Gastrocnemius medialis (tissue), 4 donors: Measurements from ENCODE around the gene SSR2. TPM values are rescaled to one million over a fixed set of nuclear protein-coding genes. Genes with fewer than 3 reads are reported as not detected.

ENCODE experiments used
- ATAC-seq, 2 donors: fragments of 150-250 bp; one replicate each; pipeline ENCODE4 v1.9.1; 2016
- DNase-seq, 2 donors: peaks; one replicate each; pipeline ENCODE4 v3.0.0-alpha.2; 2019
- H3K27ac ChIP-seq, 4 donors: fragments of 200-600 bp; sonication (generic); 1 replicate in 1 of 4; 2 replicates in 3 of 4; pipeline ENCODE4 v1.5.1; 2016 to 2018; ENCODE audit warnings: mild to moderate bottlenecking in 2 of 4, moderate library complexity in 1 of 4
- H3K27me3 ChIP-seq, 3 donors: fragments of 200-600 bp; sonication (generic) in 2 of 3; 1 replicate in 1 of 3; 2 replicates in 2 of 3; pipeline versions ENCODE4 v1.5.1 to v1.6.0; 2016 to 2019; ENCODE audit warnings: mild to moderate bottlenecking in 1 of 3, moderate library complexity in 1 of 3
- H3K36me3 ChIP-seq, 2 donors: fragments of 200-600 bp; sonication (generic) in 1 of 2; one replicate each; pipeline ENCODE4 v1.5.1; 2017 to 2018
- H3K4me1 ChIP-seq, 2 donors: fragments of 200-600 bp; sonication (generic) in 1 of 2; one replicate each; pipeline ENCODE4 v1.5.1; 2016 to 2017; ENCODE audit warnings: mild to moderate bottlenecking in 2 of 2
- H3K4me3 ChIP-seq, 4 donors: fragments of 200-600 bp; sonication (generic) in 3 of 4; 1 replicate in 1 of 4; 2 replicates in 3 of 4; pipeline ENCODE4 v1.5.1; 2016 to 2019; ENCODE audit warnings: mild to moderate bottlenecking in 2 of 4
- H3K9me3 ChIP-seq, 3 donors: fragments of 200-600 bp; sonication (generic) in 2 of 3; 1 replicate in 1 of 3; 2 replicates in 2 of 3; pipeline ENCODE4 v1.5.1; 2016 to 2019
- CTCF ChIP-seq, 5 experiments: fragments of 450-650 bp in 3 of 5; fragments of 200-600 bp in 2 of 5; sonication (generic) in 2 of 5; IDR thresholded peaks in 4 of 5; conservative IDR thresholded peaks in 1 of 5; 1 replicate in 4 of 5; 2 replicates in 1 of 5; pipeline ENCODE4 v1.5.1; 2016 to 2019; ENCODE audit warnings: antibody characterized with exemption in 5 of 5, mild to moderate bottlenecking in 3 of 5, moderate library complexity in 3 of 5
- POLR2A ChIP-seq, 2 donors: fragments of 450-650 bp; IDR thresholded peaks; one replicate each; pipeline ENCODE4 v1.6.1; 2017; ENCODE audit warnings: antibody characterized with exemption in 2 of 2, mild to moderate bottlenecking in 2 of 2, moderate library complexity in 2 of 2
- in situ Hi-C, 4 donors: fragments of 200-750 bp; cut with MboI; loops; one replicate each; pipeline versions ENCODE4 v1.15.0 to v1.8.0; 2017; ENCODE audit warnings: low sequenced_read_pairs in 4 of 4
- intact Hi-C: fragments of 100-400 bp; cut with DNase I; formaldehyde crosslinking; loops from one replicate; pipeline ENCODE4 v1.15.1; 2023; ENCODE audit warnings: low total_unique reads
- total RNA-seq, 4 donors: library from RNA; depleted of rRNA; stranded (reverse); fragments of >200 nt; gene quantifications; one replicate each; pipeline versions ENCODE4 v1.1.0 to v1.2.3, GENCODE V29; 2016

The SSR2 gene
- total RNA-seq, 4 donors from 2014 or later = 70.6 to 118 (median 108) TPM

GRCh38 chr1:155973723-155974122, 47.0 kb downstream of the SSR2 start:
- in situ Hi-C loops = no loop called here
- Histone ChIP-seq H3K36me3 (no peaks in the 10 kb centered on the region), H3K4me1 (peaks cover 77 to 89% of the 10 kb centered on the region in 2 donors), H3K4me3 (no peak overlapping the region), H3K27me3 (no peaks in the 10 kb centered on the region), H3K27ac (peak overlapping the region; percentile 87 to 97 (median 93)), H3K9me3 (no peaks in the 10 kb centered on the region)
- DNase-seq = no peak
- TF ChIP-seq POLR2A (IDR thresholded peaks at IDR 0.05) (no peak), CTCF (IDR thresholded peaks at IDR 0.05 in 4 of 5, conservative IDR thresholded peaks at IDR 0.05 in 1 of 5) (no peak)
- intact Hi-C loops = no loop called here
- ATAC-seq = no peak

GRCh38 chr1:155971910-155972809, 48.6 kb downstream of the SSR2 start:
- no peak overlapping the region for H3K4me3 ChIP-seq
- peak overlapping the region; percentile 56 to 95 (median 86) for H3K27ac ChIP-seq
- H3K9me3 ChIP-seq = no peaks in the 10 kb centered on the region
- no peak for TF ChIP-seq POLR2A (IDR thresholded peaks at IDR 0.05)
- no peak for TF ChIP-seq CTCF (IDR thresholded peaks at IDR 0.05 in 4 of 5, conservative IDR thresholded peaks at IDR 0.05 in 1 of 5)
- intact Hi-C loops (no loop called here), in situ Hi-C loops (no loop called here)
- ATAC-seq (no peak), DNase-seq (no peak)
- H3K36me3 ChIP-seq = no peaks in the 10 kb centered on the region
- H3K27me3 ChIP-seq = no peaks in the 10 kb centered on the region
- peaks cover 90 to 99% of the 10 kb centered on the region in 2 donors for H3K4me1 ChIP-seq

GRCh38 chr1:155970531-155971167, 50.1 kb downstream of the SSR2 start:
- Histone ChIP-seq H3K4me3 (no peak overlapping the region), H3K36me3 (peaks cover 0 to 8% of the 10 kb centered on the region in 2 donors), H3K4me1 (peaks cover 83 to 93% of the 10 kb centered on the region in 2 donors), H3K27me3 (no peaks in the 10 kb centered on the region), H3K27ac (peak overlapping the region; percentile 82 to 95 (median 88)), H3K9me3 (no peaks in the 10 kb centered on the region)
- DNase-seq (peak in 1 of 2 donors; percentile 61), ATAC-seq (peak in 1 of 2 donors; percentile 40)
- in situ Hi-C loops (no loop called here), intact Hi-C loops (no loop called here)
- no peak for TF ChIP-seq CTCF (IDR thresholded peaks at IDR 0.05 in 4 of 5, conservative IDR thresholded peaks at IDR 0.05 in 1 of 5)
- TF ChIP-seq POLR2A (IDR thresholded peaks at IDR 0.05) = peak in 1 of 2 donors; percentile 8

- peak in 1 of 2 donors; percentile 51 for DNase-seq
- intact Hi-C loops = no loop called here
- Histone ChIP-seq H3K27me3 (no peaks in the 10 kb centered on the region), H3K4me1 (peaks cover 70 to 80% of the 10 kb centered on the region in 2 donors), H3K27ac (peak overlapping the region; percentile 82 to 95 (median 88)), H3K9me3 (no peaks in the 10 kb centered on the region), H3K4me3 (no peak overlapping the region), H3K36me3 (peaks cover 0 to 21% of the 10 kb centered on the region in 2 donors)
- TF ChIP-seq CTCF (IDR thresholded peaks at IDR 0.05 in 4 of 5, conservative IDR thresholded peaks at IDR 0.05 in 1 of 5) (no peak), POLR2A (IDR thresholded peaks at IDR 0.05) (no peak)
- in situ Hi-C loops = no loop called here
- ATAC-seq = peak in 1 of 2 donors; percentile 32
Observed at GRCh38 chr1:155969377-155969791, 51.4 kb downstream of the SSR2 start.
